Stimulated activated memory B cell treated with anti-CD40 and anti-IgM and Interleukin-4, amounts not matched to agents 10 μg/mL and 1 μg/mL and 100 μg/mL, for 72 hours (primary cell): ENCODE data around the gene PARD3.

ENCODE experiments used
- ATAC-seq: fragments of 150-1000 bp; cut with Tn5 transposase; 2 replicates; pipeline ENCODE4 v1.10.0; 2021
- H3K27ac Mint-ChIP-seq: one replicate; pipeline ENCODE4 v1.8.0; 2022; ENCODE audit warnings: mild to moderate bottlenecking, mixed read lengths
- H3K27me3 Mint-ChIP-seq: one replicate; pipeline ENCODE4 v1.8.0; 2022; ENCODE audit warnings: mixed read lengths
- H3K36me3 Mint-ChIP-seq: one replicate; pipeline ENCODE4 v1.8.0; 2022; ENCODE audit warnings: mixed read lengths
- H3K4me1 Mint-ChIP-seq: one replicate; pipeline ENCODE4 v1.8.0; 2022; ENCODE audit warnings: mixed read lengths
- H3K4me3 Mint-ChIP-seq: one replicate; pipeline ENCODE4 v1.8.0; 2022; ENCODE audit warnings: mild to moderate bottlenecking, moderate library complexity, mixed read lengths
- H3K9me3 Mint-ChIP-seq: one replicate; pipeline ENCODE4 v1.8.0; 2022; ENCODE audit warnings: mixed read lengths

The PARD3 gene

GRCh38 chr10:34813626-34814222 lies 1.4 kb downstream of the PARD3 start:
- ATAC-seq: no peak
- peaks cover 19% of the 10 kb centered on the region for H3K4me1 Mint-ChIP-seq
- H3K36me3 Mint-ChIP-seq: no peaks in the 10 kb centered on the region
- H3K9me3 Mint-ChIP-seq: no peaks in the 10 kb centered on the region
- H3K4me3 Mint-ChIP-seq: no peak overlapping the region
- peaks cover 70% of the 10 kb centered on the region for H3K27me3 Mint-ChIP-seq
- H3K27ac Mint-ChIP-seq: no peak overlapping the region

GRCh38 chr10:34812771-34813170 lies 2.3 kb downstream of the PARD3 start:
- Mint-ChIP-seq H3K36me3 (no peaks in the 10 kb centered on the region), H3K4me1 (peaks cover 19% of the 10 kb centered on the region), H3K27me3 (peaks cover 70% of the 10 kb centered on the region), H3K4me3 (no peak overlapping the region), H3K27ac (no peak overlapping the region), H3K9me3 (no peaks in the 10 kb centered on the region)
- no peak for ATAC-seq

- Mint-ChIP-seq H3K36me3 (no peaks in the 10 kb centered on the region), H3K4me3 (no peak overlapping the region), H3K27me3 (peaks cover 64% of the 10 kb centered on the region), H3K27ac (no peak overlapping the region), H3K9me3 (no peaks in the 10 kb centered on the region), H3K4me1 (peaks cover 19% of the 10 kb centered on the region)
- ATAC-seq: no peak
Measured at GRCh38 chr10:34811968-34812514, 3.1 kb downstream of the PARD3 start.

- no peaks in the 10 kb centered on the region for H3K36me3 Mint-ChIP-seq
- H3K4me3 Mint-ChIP-seq: no peak overlapping the region
- H3K27me3 Mint-ChIP-seq: peaks cover 57% of the 10 kb centered on the region
- ATAC-seq: no peak
- peaks cover 14% of the 10 kb centered on the region for H3K4me1 Mint-ChIP-seq
- H3K9me3 Mint-ChIP-seq: no peaks in the 10 kb centered on the region
- H3K27ac Mint-ChIP-seq: no peak overlapping the region
Measured at GRCh38 chr10:34811126-34811967, 3.7 kb downstream of the PARD3 start.

- no peaks in the 10 kb centered on the region for H3K9me3 Mint-ChIP-seq
- H3K27me3 Mint-ChIP-seq: peaks cover 47% of the 10 kb centered on the region
- no peak overlapping the region for H3K4me3 Mint-ChIP-seq
- H3K36me3 Mint-ChIP-seq: no peaks in the 10 kb centered on the region
- peaks cover 7% of the 10 kb centered on the region for H3K4me1 Mint-ChIP-seq
- ATAC-seq: no peak
- no peak overlapping the region for H3K27ac Mint-ChIP-seq
Measured at GRCh38 chr10:34809796-34810195, 5.3 kb downstream of the PARD3 start.

GRCh38 chr10:34808801-34809745 lies 6.0 kb downstream of the PARD3 start:
- H3K36me3 Mint-ChIP-seq: no peaks in the 10 kb centered on the region
- H3K27me3 Mint-ChIP-seq: peaks cover 47% of the 10 kb centered on the region
- no peak for ATAC-seq
- no peak overlapping the region for H3K4me3 Mint-ChIP-seq
- H3K27ac Mint-ChIP-seq: no peak overlapping the region
- no peaks in the 10 kb centered on the region for H3K9me3 Mint-ChIP-seq
- H3K4me1 Mint-ChIP-seq: peaks cover 7% of the 10 kb centered on the region

- peaks cover 42% of the 10 kb centered on the region for H3K27me3 Mint-ChIP-seq
- ATAC-seq: no peak
- no peak overlapping the region for H3K4me3 Mint-ChIP-seq
Measured at GRCh38 chr10:34808336-34808735, 6.8 kb downstream of the PARD3 start.

GRCh38 chr10:34804306-34804705 lies 10.8 kb downstream of the PARD3 start:
- no peak for ATAC-seq
- Mint-ChIP-seq H3K36me3 (no peaks in the 10 kb centered on the region), H3K9me3 (no peaks in the 10 kb centered on the region), H3K4me3 (no peak overlapping the region), H3K4me1 (peaks cover 4% of the 10 kb centered on the region), H3K27me3 (peaks cover 6% of the 10 kb centered on the region), H3K27ac (no peak overlapping the region)

More at GRCh38 chr10:34808336-34808735, 6.8 kb downstream of the PARD3 start:
- Mint-ChIP-seq H3K4me1 (peaks cover 7% of the 10 kb centered on the region), H3K36me3 (no peaks in the 10 kb centered on the region), H3K9me3 (no peaks in the 10 kb centered on the region), H3K27ac (no peak overlapping the region)

GRCh38 chr10:34802692-34803091 lies 12.4 kb downstream of the PARD3 start:
- ATAC-seq: no peak
- Mint-ChIP-seq H3K36me3 (no peaks in the 10 kb centered on the region), H3K27ac (no peak overlapping the region), H3K27me3 (no peaks in the 10 kb centered on the region), H3K4me3 (no peak overlapping the region), H3K4me1 (no peaks in the 10 kb centered on the region), H3K9me3 (peaks cover 2% of the 10 kb centered on the region)

GRCh38 chr10:34801097-34801733 lies 13.9 kb downstream of the PARD3 start:
- Mint-ChIP-seq H3K4me1 (no peaks in the 10 kb centered on the region), H3K9me3 (peaks cover 2% of the 10 kb centered on the region), H3K4me3 (no peak overlapping the region), H3K27ac (no peak overlapping the region), H3K27me3 (no peaks in the 10 kb centered on the region), H3K36me3 (no peaks in the 10 kb centered on the region)
- ATAC-seq: no peak

- Mint-ChIP-seq H3K27me3 (no peaks in the 10 kb centered on the region), H3K27ac (no peak overlapping the region), H3K4me3 (no peak overlapping the region), H3K9me3 (peaks cover 2% of the 10 kb centered on the region), H3K36me3 (no peaks in the 10 kb centered on the region), H3K4me1 (no peaks in the 10 kb centered on the region)
- ATAC-seq: no peak
Measured at GRCh38 chr10:34800624-34801023, 14.5 kb downstream of the PARD3 start.

GRCh38 chr10:34798654-34799053 lies 16.4 kb downstream of the PARD3 start:
- no peak for ATAC-seq
- Mint-ChIP-seq H3K4me1 (no peaks in the 10 kb centered on the region), H3K27me3 (no peaks in the 10 kb centered on the region), H3K36me3 (no peaks in the 10 kb centered on the region), H3K9me3 (peaks cover 2% of the 10 kb centered on the region), H3K27ac (no peak overlapping the region), H3K4me3 (no peak overlapping the region)

GRCh38 chr10:34797155-34797554 lies 17.9 kb downstream of the PARD3 start:
- Mint-ChIP-seq H3K27me3 (peaks cover 10% of the 10 kb centered on the region), H3K27ac (no peak overlapping the region), H3K36me3 (no peaks in the 10 kb centered on the region), H3K9me3 (peaks cover 2% of the 10 kb centered on the region), H3K4me3 (no peak overlapping the region), H3K4me1 (no peaks in the 10 kb centered on the region)
- no peak for ATAC-seq

- Mint-ChIP-seq H3K27ac (no peak overlapping the region), H3K27me3 (peaks cover 17% of the 10 kb centered on the region), H3K9me3 (peaks cover 2% of the 10 kb centered on the region), H3K36me3 (no peaks in the 10 kb centered on the region), H3K4me3 (no peak overlapping the region), H3K4me1 (no peaks in the 10 kb centered on the region)
- ATAC-seq: no peak
Measured at GRCh38 chr10:34796133-34796532, 19.0 kb downstream of the PARD3 start.

GRCh38 chr10:34795334-34795733 lies 19.8 kb downstream of the PARD3 start:
- Mint-ChIP-seq H3K27me3 (peaks cover 17% of the 10 kb centered on the region), H3K4me1 (no peaks in the 10 kb centered on the region), H3K36me3 (no peaks in the 10 kb centered on the region), H3K4me3 (no peak overlapping the region), H3K27ac (no peak overlapping the region), H3K9me3 (peaks cover 2% of the 10 kb centered on the region)
- no peak for ATAC-seq
